Suprapubic skin (tissue), 4 donors: ENCODE results near the gene LLGL1.

Experiments used
- CTCF ChIP-seq, 2 donors: fragments of 200-600 bp in 1 of 2; fragments of 450-650 bp in 1 of 2; sonication (generic) in 1 of 2; IDR thresholded peaks; one replicate each; pipeline ENCODE4 v1.5.1; 2016 to 2019; ENCODE audit warnings: antibody characterized with exemption in 2 of 2, mild to moderate bottlenecking in 1 of 2, moderate library complexity in 1 of 2
- EP300 ChIP-seq: sonication (generic); formaldehyde crosslinking; IDR thresholded peaks from one replicate; pipeline ENCODE4 v1.6.1; 2017; ENCODE audit warnings: antibody characterized with exemption
- POLR2A ChIP-seq, 2 donors: fragments of 450-650 bp; IDR thresholded peaks; one replicate each; pipeline ENCODE4 v1.6.1; 2017; ENCODE audit warnings: antibody characterized with exemption in 2 of 2, mild to moderate bottlenecking in 2 of 2, moderate library complexity in 2 of 2
- POLR2AphosphoS5 ChIP-seq, 3 donors: sonication (generic); formaldehyde crosslinking; IDR thresholded peaks; one replicate each; pipeline ENCODE4 v1.6.1; 2017; ENCODE audit warnings: antibody characterized with exemption in 3 of 3

DNA sequence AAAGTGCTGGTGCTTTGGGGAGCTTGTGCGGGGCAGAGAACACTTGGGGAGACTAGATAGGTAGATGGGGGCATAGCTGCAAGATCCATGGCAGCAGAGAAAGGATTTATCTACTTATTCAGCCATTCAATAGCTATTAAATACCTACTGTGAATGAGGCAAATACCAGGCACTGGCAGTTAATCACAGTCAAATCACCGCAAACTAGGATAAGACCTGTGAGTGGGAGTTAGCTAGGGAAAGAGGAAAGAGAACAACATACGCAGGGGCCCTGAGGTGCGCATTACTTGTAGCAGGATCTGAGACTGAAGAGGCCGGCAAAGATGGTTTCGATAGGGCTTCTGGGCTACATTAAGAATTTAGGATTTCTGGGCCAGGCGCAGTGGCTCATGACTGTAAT, 45.6 kb upstream of the LLGL1 start:
- TF ChIP-seq CTCF (IDR thresholded peaks at IDR 0.05) = no peak
- no peak for TF ChIP-seq EP300
- TF ChIP-seq POLR2A (IDR thresholded peaks at IDR 0.05) = no peak
- TF ChIP-seq POLR2AphosphoS5 (IDR thresholded peaks at IDR 0.05) = no peak
